ENCODE results near the gene GPHN.
A peak's percentile ranks its signal among the peaks of the same experiment; 100 is the strongest.

Gene GPHN

DNA sequence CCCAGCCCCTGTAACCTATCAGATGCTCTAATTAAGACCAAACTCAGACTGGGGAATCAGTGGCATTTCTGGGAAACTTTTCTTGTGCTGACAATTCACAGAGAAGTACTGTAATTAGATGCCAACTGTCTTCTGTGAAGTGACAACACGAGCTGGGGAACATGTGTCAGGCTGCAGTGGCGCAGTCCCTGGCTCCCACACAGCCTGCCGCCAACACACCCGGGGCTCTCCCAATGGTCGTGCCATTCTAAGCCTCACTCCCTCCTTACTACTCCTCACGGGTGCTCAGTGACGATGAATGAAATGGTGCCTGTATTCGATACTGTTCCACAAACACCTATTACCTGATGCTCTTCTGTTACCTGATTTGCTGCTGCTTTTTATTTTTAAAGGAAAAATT is 699.9 kb downstream of the GPHN start:
- peak; percentile 83 for FAIRE-seq
- no peak for DNase-seq (ENCODE audit: low spot score)

DNA sequence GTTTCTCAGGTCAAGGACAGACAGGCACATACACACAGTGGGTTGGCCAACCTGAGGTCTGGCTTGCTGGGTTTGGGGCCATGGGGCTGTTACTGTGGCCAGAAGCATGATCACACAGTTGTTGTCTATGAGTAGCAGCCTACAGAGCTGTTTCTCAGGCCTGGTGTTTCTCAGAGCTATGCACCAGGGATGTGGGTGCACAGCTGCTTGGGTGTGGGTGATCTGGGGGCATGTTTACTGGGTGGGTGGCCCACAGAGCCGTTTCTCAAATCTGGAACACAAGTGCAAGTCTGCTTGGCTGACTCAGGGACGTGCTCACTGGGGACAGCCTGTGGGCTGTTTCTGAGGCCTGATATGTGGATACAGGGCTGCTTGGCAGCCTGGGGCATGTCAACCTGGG is 710.2 kb downstream of the GPHN start:
- FAIRE-seq (peak; percentile 93), DNase-seq (ENCODE audit: low spot score) (no peak)

DNA sequence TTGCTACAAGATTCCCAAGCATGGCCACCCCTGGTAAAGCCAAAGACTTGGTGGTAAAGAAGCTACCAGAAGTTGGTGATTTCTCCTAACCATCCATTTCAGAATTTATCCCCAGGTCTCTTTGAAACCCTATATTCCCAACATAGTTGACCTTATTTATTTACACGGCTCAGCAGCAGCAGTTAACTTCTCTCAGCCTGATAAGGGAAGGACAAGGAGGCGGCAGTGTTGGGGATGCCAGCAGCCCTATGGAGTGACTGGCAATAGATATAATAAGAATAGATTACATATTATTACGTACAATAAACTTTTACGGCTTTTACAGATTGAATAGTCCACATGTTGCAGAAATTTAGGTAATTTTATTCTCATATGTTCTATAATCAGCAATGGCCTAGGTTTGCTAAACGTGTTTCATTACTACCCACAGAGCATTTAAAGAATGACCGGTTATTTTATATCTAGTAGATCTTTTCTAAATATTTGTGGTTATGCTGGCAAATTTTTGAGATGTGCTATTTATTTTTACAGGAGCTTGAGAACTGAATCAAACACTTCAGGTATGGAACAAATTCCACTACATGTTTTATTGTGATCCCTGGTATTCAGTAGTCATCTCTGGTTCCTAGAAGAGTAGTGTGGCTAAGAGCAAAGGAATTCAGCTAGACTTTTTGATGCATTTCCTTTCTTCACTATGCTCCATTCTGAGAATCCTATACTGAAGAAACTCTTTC is 713.5 kb downstream of the GPHN start:
- DNase-seq (ENCODE audit: low spot score): peak; percentile 83
- FAIRE-seq: peak; percentile 23

DNA sequence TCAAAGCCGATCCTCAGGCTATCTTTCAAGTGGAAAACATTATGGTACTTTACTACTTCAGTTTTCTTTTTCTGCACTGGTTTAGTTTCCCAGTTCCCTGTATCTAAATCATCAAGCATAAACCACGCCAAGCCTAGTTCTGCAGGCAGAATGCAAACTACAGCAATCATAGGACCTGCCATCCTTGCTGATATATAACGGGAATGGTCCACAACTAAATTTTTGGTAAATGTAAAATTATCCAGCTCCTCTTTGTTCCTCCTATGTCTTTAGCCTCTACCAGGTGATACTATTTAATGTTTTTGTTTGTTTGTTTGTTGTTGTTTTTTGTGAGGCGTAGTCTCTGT is 714.0 kb downstream of the GPHN start:
- FAIRE-seq (peak; percentile 50), DNase-seq (ENCODE audit: low spot score) (no peak)

DNA sequence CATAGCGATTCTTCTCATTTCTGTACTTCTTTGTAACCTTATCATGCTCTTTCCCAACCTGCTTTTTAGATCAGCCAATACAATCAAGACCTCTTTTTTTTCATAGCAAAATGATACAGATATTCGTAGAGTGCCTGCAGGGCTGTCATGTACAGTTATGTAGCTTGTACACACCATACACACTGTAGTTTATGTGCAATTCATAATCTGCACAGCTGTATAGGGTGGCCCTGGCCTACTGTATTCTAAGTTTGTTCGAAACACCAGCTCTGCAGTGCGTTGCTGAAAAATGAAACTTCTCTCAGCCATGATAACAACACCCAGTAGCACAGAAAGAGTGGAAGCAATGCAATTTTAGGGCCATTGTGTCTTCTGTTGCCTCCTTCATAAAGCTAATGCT is 717.6 kb downstream of the GPHN start:
- FAIRE-seq: peak; percentile 96
- DNase-seq (ENCODE audit: low spot score): no peak

DNA sequence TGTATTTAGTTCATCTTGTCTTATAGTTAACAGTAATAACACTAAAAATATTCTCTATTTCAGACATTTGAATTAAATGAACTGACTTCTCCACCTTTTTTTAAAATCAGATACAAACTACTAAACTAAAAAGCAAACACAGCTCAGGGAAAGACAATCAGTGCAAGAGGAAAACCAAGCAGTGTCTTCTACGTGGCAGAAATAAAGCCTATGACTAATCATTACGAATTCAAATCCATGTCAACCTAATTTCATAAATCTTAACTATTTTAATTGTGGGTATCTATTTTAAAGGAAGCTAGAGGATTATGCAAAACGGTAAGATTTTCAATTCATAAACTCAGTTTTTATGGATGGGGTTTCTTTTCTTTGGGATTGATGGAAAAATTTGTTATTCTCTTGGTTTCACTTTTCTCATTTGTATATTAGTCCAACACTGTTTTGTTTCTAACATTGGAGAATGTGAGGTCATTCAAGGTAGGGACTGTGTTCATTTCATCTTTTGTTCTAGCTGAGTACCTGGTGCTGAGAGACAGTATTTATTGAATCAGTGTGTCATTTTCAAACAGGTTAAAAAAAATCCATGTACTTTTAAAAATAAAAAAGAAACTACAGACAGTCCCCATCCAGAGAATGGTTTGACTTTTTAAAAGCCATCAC is 720.5 kb downstream of the GPHN start:
- no peak for DNase-seq (ENCODE audit: low spot score)
- FAIRE-seq: peak; percentile 66
